Hepatocyte (in vitro differentiated cells): ENCODE measurements around the gene MAGEC1. TPM values are rescaled to one million over a fixed set of nuclear protein-coding genes. Genes with fewer than 3 reads are reported as not detected.

Experiments used
- DNase-seq: peaks from one replicate; pipeline ENCODE4 v3.0.0-alpha.2; 2016; ENCODE audit warnings: low spot score
- H2AFZ ChIP-seq: fragments of 200-600 bp; sonication (generic); 2 replicates; pipeline ENCODE4 v1.6.0; 2016; ENCODE audit warnings: antibody characterized with exemption, mild to moderate bottlenecking
- H3K27ac ChIP-seq: fragments of 200-600 bp; sonication (generic); 2 replicates; pipeline ENCODE4 v1.5.1; 2016; ENCODE audit warnings: mild to moderate bottlenecking
- H3K27me3 ChIP-seq: fragments of 200-600 bp; sonication (generic); 2 replicates; pipeline ENCODE4 v1.6.1; 2016
- H3K36me3 ChIP-seq: fragments of 200-600 bp; sonication (generic); replicated peaks from 2 replicates; pipeline ENCODE4 v1.5.1; 2016; ENCODE audit warnings: low read depth; ENCODE audit not compliant: insufficient read depth
- H3K4me1 ChIP-seq: fragments of 200-600 bp; sonication (generic); 2 replicates; pipeline ENCODE4 v1.5.1; 2016; ENCODE audit warnings: mild to moderate bottlenecking, moderate library complexity; ENCODE audit not compliant: insufficient read depth
- H3K4me2 ChIP-seq: fragments of 200-600 bp; sonication (generic); 2 replicates; pipeline ENCODE4 v1.6.0; 2016
- H3K4me3 ChIP-seq: fragments of 200-600 bp; sonication (generic); 2 replicates; pipeline ENCODE4 v1.5.1; 2016; ENCODE audit warnings: mild to moderate bottlenecking
- H3K79me2 ChIP-seq: fragments of 200-600 bp; sonication (generic); 2 replicates; pipeline ENCODE4 v1.6.0; 2017; ENCODE audit warnings: mild to moderate bottlenecking
- H3K9me2 ChIP-seq: fragments of 200-600 bp; sonication (generic); replicated peaks from 2 replicates; pipeline ENCODE4 v1.6.0; 2017; ENCODE audit warnings: mild to moderate bottlenecking; ENCODE audit not compliant: insufficient read depth
- H3K9me3 ChIP-seq: fragments of 200-600 bp; sonication (generic); 2 replicates; pipeline ENCODE4 v1.5.1; 2016; ENCODE audit warnings: low read depth, mild to moderate bottlenecking
- H4K20me1 ChIP-seq: fragments of 200-600 bp; sonication (generic); 2 replicates; pipeline ENCODE4 v1.6.0; 2016; ENCODE audit warnings: mild to moderate bottlenecking; ENCODE audit not compliant: insufficient read depth, poor library complexity, severe bottlenecking
- EZH2 ChIP-seq: fragments of 200-600 bp; sonication (generic); IDR thresholded peaks from 2 replicates; pipeline ENCODE4 v1.6.1; 2016; ENCODE audit warnings: antibody characterized with exemption, mild to moderate bottlenecking, borderline replicate concordance
- EZH2phosphoT487 ChIP-seq: fragments of 200-600 bp; sonication (generic); IDR thresholded peaks from one replicate; pipeline ENCODE4 v1.6.1; 2018; ENCODE audit warnings: antibody characterized with exemption, mild to moderate bottlenecking, low read depth, moderate library complexity; ENCODE audit not compliant: unreplicated experiment, severe bottlenecking
- WGBS: methylation state at CpG from one replicate; pipeline ENCODE4 v1.1.6; 2016; ENCODE audit warnings: low lambda C conversion rate; ENCODE audit errors: missing lambda C conversion rate; 5-methylcytosine and 5-hydroxymethylcytosine counted together
- polyA plus RNA-seq: library from polyadenylated mRNA; unstranded; fragments of >200 nt; fragmentation: Nextera tagmentation; extraction: Ambion mirVana; gene quantifications from 2 replicates; pipeline ENCODE4 v1.2.1, GENCODE V29; 2016
- total RNA-seq: library from RNA; depleted of rRNA; stranded (reverse); fragments of >200 nt; gene quantifications from 2 replicates; pipeline ENCODE4 v1.2.3, GENCODE V29; 2014
- TF ChIP-seq, protein P1 (sequence below): fragments of 200-600 bp; sonication (generic); IDR thresholded peaks from 2 replicates; pipeline ENCODE4 v1.5.1; 2016; ENCODE audit warnings: antibody characterized with exemption, mild to moderate bottlenecking; ENCODE audit not compliant: poor library complexity

Gene MAGEC1
- total and polyA plus RNA-seq, 2 experiments from 2014 or later, result not detected

DNA sequence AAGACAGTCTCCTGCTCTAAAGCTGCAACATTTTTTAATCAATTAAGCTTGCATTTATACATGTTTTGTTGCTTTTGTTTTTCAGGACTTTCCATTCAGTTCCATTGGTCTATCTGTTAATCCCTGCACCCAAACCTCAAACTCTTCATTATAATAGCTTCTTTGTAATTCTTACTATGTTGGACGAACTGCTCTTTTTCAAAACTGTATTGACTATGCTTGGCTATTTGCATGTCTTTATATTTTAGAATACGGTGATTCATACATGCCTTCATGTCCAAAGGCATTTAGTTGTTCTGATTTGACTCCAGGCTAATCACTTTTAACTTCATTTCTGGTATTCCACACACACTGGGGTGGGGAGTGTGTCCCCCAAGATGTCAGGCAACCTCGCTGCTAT, 14.1 kb downstream of the MAGEC1 start:
- Histone ChIP-seq H3K36me3 (no peaks in the 10 kb centered on the region), H3K27ac (no peak overlapping the region), H4K20me1 (no peaks in the 10 kb centered on the region), H3K4me2 (no peak overlapping the region), H2AFZ (no peak overlapping the region), H3K79me2 (no peaks in the 10 kb centered on the region), H3K9me3 (no peaks in the 10 kb centered on the region), H3K4me1 (no peaks in the 10 kb centered on the region), H3K4me3 (no peak overlapping the region), H3K27me3 (no peaks in the 10 kb centered on the region), H3K9me2 (no peaks in the 10 kb centered on the region)
- TF ChIP-seq EZH2 (no peak), EZH2phosphoT487 (no peak)
- TF ChIP-seq, protein P1, sequence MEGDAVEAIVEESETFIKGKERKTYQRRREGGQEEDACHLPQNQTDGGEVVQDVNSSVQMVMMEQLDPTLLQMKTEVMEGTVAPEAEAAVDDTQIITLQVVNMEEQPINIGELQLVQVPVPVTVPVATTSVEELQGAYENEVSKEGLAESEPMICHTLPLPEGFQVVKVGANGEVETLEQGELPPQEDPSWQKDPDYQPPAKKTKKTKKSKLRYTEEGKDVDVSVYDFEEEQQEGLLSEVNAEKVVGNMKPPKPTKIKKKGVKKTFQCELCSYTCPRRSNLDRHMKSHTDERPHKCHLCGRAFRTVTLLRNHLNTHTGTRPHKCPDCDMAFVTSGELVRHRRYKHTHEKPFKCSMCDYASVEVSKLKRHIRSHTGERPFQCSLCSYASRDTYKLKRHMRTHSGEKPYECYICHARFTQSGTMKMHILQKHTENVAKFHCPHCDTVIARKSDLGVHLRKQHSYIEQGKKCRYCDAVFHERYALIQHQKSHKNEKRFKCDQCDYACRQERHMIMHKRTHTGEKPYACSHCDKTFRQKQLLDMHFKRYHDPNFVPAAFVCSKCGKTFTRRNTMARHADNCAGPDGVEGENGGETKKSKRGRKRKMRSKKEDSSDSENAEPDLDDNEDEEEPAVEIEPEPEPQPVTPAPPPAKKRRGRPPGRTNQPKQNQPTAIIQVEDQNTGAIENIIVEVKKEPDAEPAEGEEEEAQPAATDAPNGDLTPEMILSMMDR, result no peak
- no peak for DNase-seq
- 57% methylated on average over 3 of the region's 3 CpGs for WGBS

DNA sequence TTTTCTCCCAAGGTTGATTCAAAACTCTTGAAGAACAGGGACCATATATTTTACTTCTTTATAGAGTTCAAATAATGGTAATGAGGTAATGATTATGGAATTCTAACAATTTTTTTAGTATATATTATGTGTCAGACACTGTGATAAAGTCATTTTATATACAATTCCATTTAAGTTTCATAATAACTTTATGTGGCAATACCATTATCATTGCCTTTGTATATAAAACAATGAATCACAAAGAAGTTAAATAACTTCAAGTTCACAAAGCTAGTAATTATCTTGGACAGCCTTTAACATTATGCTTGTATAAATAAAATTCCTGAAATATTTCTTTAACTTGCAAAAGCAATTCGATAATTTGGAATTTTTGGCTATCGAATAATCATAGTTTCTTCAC, 20.6 kb downstream of the MAGEC1 start:
- H3K9me2 ChIP-seq, result no peaks in the 10 kb centered on the region
- 80% methylated on average over 2 of the region's 2 CpGs for WGBS
- TF ChIP-seq, protein P1, result no peak
- TF ChIP-seq EZH2, result no peak
- no peak for TF ChIP-seq EZH2phosphoT487

DNA sequence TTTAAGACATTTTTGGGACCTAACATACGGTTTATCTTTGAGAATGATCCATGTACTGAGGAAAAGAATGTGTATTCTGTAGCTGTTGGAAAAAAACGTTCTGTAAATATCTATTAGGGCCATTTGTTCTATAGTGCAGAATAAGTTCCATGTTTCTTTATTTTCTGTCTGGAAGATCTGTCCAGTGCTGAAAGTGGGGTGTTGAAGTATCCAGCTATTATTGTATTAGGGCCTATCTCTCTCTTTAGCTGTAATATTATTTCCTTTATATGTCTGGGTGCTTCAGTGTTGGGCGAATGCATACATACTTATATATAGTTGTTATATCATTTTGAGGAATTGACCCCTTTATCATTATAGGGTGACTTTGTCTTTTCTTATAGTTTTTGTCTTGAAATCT, 24.7 kb downstream of the MAGEC1 start:
- no peaks in the 10 kb centered on the region for H3K79me2 ChIP-seq
- no peak for DNase-seq
- no peaks in the 10 kb centered on the region for H3K36me3 ChIP-seq
- TF ChIP-seq, protein P1, result no peak
- no peak for TF ChIP-seq EZH2
- TF ChIP-seq EZH2phosphoT487, result no peak
- H3K27ac ChIP-seq, result no peak overlapping the region
- no peaks in the 10 kb centered on the region for H4K20me1 ChIP-seq
- H3K9me3 ChIP-seq, result no peaks in the 10 kb centered on the region
- H3K4me1 ChIP-seq, result no peaks in the 10 kb centered on the region
- no peak overlapping the region for H3K4me3 ChIP-seq
- no peak overlapping the region for H2AFZ ChIP-seq
- H3K4me2 ChIP-seq, result no peak overlapping the region
- no peaks in the 10 kb centered on the region for H3K27me3 ChIP-seq
- no peaks in the 10 kb centered on the region for H3K9me2 ChIP-seq
- WGBS, result 60% methylated on average over 3 of the region's 3 CpGs

More for the DNA sequence above, 20.6 kb downstream of the MAGEC1 start:
- no peaks in the 10 kb centered on the region for H3K27me3 ChIP-seq
- no peak overlapping the region for H3K4me2 ChIP-seq
- no peak overlapping the region for H3K27ac ChIP-seq
- no peaks in the 10 kb centered on the region for H3K4me1 ChIP-seq
- H3K79me2 ChIP-seq, result no peaks in the 10 kb centered on the region
- DNase-seq, result no peak
- H3K36me3 ChIP-seq, result no peaks in the 10 kb centered on the region
- no peaks in the 10 kb centered on the region for H4K20me1 ChIP-seq
- no peak overlapping the region for H3K4me3 ChIP-seq
- H3K9me3 ChIP-seq, result no peaks in the 10 kb centered on the region
- H2AFZ ChIP-seq, result no peak overlapping the region

DNA sequence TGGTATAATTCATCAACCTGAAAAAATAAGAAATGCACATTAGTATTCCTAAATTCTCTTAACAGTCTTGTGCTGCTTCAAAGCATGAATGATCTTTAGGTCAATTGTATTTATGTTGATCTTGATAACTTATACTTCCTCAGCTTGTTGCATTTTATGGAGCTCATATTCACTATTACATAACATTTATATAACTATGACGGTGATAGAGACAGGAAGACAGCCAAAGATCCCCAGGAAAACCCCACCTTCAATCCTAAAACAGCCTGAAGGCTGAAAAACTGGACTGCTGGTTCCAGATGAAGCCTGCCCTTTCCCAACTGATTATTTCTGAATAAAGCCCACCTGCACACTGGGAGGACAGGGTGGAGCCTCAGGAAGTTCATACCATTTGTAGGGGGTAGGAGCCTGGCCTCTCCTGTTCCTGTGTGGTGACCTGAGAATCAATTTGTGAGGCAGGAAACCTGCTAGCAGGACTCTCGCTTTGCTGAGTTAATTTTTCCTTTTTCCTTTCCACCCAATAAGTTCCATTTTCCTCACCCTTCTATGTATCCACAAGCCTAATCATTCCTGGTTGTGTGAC, 30.5 kb downstream of the MAGEC1 start:
- no peak for DNase-seq
- H3K27ac ChIP-seq, result no peak overlapping the region
- H4K20me1 ChIP-seq, result no peaks in the 10 kb centered on the region
- no peaks in the 10 kb centered on the region for H3K4me1 ChIP-seq
- H3K4me2 ChIP-seq, result no peak overlapping the region
- no peaks in the 10 kb centered on the region for H3K79me2 ChIP-seq
- no peaks in the 10 kb centered on the region for H3K36me3 ChIP-seq
- TF ChIP-seq, protein P1, result no peak
- TF ChIP-seq EZH2phosphoT487, result no peak
- no peak for TF ChIP-seq EZH2
- H3K4me3 ChIP-seq, result no peak overlapping the region
- no peaks in the 10 kb centered on the region for H3K27me3 ChIP-seq
- WGBS, result 60% methylated on average over 2 of the region's 2 CpGs
- H3K9me3 ChIP-seq, result no peaks in the 10 kb centered on the region
- no peak overlapping the region for H2AFZ ChIP-seq
- H3K9me2 ChIP-seq, result no peaks in the 10 kb centered on the region
